Astrocyte (in vitro differentiated cells and primary cell): ENCODE data around the gene CREB5. TPM values are rescaled to one million over a fixed set of nuclear protein-coding genes. Genes with fewer than 3 reads are reported as not detected.

Source experiments
- DNase-seq: peaks from one replicate; pipeline ENCODE4 v3.0.0-alpha.2; 2010; ENCODE audit warnings: low read depth
- FAIRE-seq: peaks from 2 replicates; lab custom pipeline; 2011; peaks lifted over from hg19 to GRCh38; lab: Jason Lieb, UNC
- H2AFZ ChIP-seq: 2 replicates; pipeline ENCODE4 v1.6.0; 2012; ENCODE audit warnings: low read depth, low read length, inconsistent platforms
- H3K27ac ChIP-seq: 2 replicates; pipeline ENCODE4 v1.5.1; 2011; ENCODE audit warnings: low read depth, low read length, inconsistent platforms
- H3K27me3 ChIP-seq: 2 replicates; pipeline ENCODE4 v1.6.0; 2011; ENCODE audit warnings: low read length, inconsistent platforms; ENCODE audit not compliant: insufficient read depth
- H3K36me3 ChIP-seq: 2 replicates; pipeline ENCODE4 v1.5.1; 2011; ENCODE audit warnings: low read length, inconsistent platforms; ENCODE audit not compliant: insufficient read depth
- H3K4me1 ChIP-seq: 2 replicates; pipeline ENCODE4 v1.5.1; 2011; ENCODE audit warnings: low read length, inconsistent platforms; ENCODE audit not compliant: insufficient read depth
- H3K4me2 ChIP-seq: 2 replicates; pipeline ENCODE4 v1.6.0; 2012; ENCODE audit warnings: low read length, inconsistent platforms
- H3K4me3 ChIP-seq: 2 replicates; pipeline ENCODE4 v1.5.1; 2011; ENCODE audit warnings: low read depth, mild to moderate bottlenecking, low read length, inconsistent platforms; ENCODE audit not compliant: insufficient read depth
- H3K79me2 ChIP-seq: 2 replicates; pipeline ENCODE4 v1.6.0; 2012; ENCODE audit warnings: mild to moderate bottlenecking, low read length, inconsistent platforms; ENCODE audit not compliant: insufficient read depth
- H3K9ac ChIP-seq: 2 replicates; pipeline ENCODE4 v1.6.0; 2012; ENCODE audit warnings: mild to moderate bottlenecking, low read length, inconsistent platforms
- H3K9me3 ChIP-seq: 2 replicates; pipeline ENCODE4 v1.5.1; 2012; ENCODE audit warnings: low read depth, mild to moderate bottlenecking, low read length, inconsistent platforms; ENCODE audit not compliant: insufficient read depth
- H4K20me1 ChIP-seq: 2 replicates; pipeline ENCODE4 v1.6.0; 2012; ENCODE audit warnings: low read length, inconsistent platforms; ENCODE audit not compliant: insufficient read depth
- H3K27ac Mint-ChIP-seq: one replicate; pipeline ENCODE4 v1.8.0; 2021; ENCODE audit warnings: mild to moderate bottlenecking, mixed read lengths; ENCODE audit not compliant: unreplicated experiment
- H3K27me3 Mint-ChIP-seq: one replicate; pipeline ENCODE4 v1.8.0; 2021; ENCODE audit warnings: low read depth, mixed read lengths; ENCODE audit not compliant: unreplicated experiment
- H3K36me3 Mint-ChIP-seq: one replicate; pipeline ENCODE4 v1.8.0; 2021; ENCODE audit warnings: low read depth, mixed read lengths; ENCODE audit not compliant: unreplicated experiment
- H3K4me1 Mint-ChIP-seq: one replicate; pipeline ENCODE4 v1.8.0; 2021; ENCODE audit warnings: low read depth, mixed read lengths; ENCODE audit not compliant: unreplicated experiment
- H3K4me3 Mint-ChIP-seq: one replicate; pipeline ENCODE4 v1.8.0; 2021; ENCODE audit warnings: mild to moderate bottlenecking, moderate library complexity, mixed read lengths; ENCODE audit not compliant: unreplicated experiment
- H3K9me3 Mint-ChIP-seq: one replicate; pipeline ENCODE4 v1.8.0; 2021; ENCODE audit warnings: mild to moderate bottlenecking, mixed read lengths; ENCODE audit not compliant: unreplicated experiment
- CTCF ChIP-seq: IDR thresholded peaks from 2 replicates; pipeline ENCODE4 v1.5.1; 2011; ENCODE audit warnings: low read depth, mild to moderate bottlenecking, inconsistent platforms, low read length, moderate library complexity; ENCODE audit not compliant: insufficient read depth
- EZH2 ChIP-seq: IDR thresholded peaks from 2 replicates; pipeline ENCODE4 v1.6.1; 2012; ENCODE audit warnings: mild to moderate bottlenecking, low read length, inconsistent platforms; ENCODE audit not compliant: insufficient read depth
- total RNA-seq: library from RNA; stranded (reverse); gene quantifications from 2 replicates; pipeline ENCODE4 v1.2.1, GENCODE V29; 2021

Gene CREB5
- total RNA-seq, 1 donor from 2014 or later, result 25.4 TPM

DNA sequence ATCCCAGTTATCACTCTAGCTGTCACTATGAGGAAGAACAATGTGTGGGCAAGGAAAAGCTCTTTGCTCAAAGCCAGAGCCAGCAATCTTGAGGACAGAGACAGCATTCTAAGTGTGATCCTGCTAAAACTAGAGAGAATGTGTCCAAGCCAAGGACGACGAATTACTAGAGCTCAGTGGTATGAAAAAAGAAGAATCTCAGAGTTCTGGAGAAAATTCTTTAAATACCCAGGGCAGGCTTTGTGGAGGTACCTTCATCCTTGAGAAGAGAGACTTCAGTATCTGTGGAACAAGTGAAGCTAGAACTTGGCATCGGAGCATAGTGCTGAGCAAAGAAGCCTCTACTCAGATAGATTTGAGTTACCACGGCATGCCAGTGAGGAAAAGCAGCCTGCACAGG, 336.0 kb downstream of the CREB5 start:
- H3K4me3 Mint-ChIP-seq, result no peak overlapping the region
- Histone ChIP-seq H3K79me2 (no peaks in the 10 kb centered on the region), H3K4me1 (peaks cover 6% of the 10 kb centered on the region), H3K27ac (no peak overlapping the region), H2AFZ (no peak overlapping the region), H4K20me1 (peaks cover 6% of the 10 kb centered on the region), H3K9me3 (no peaks in the 10 kb centered on the region), H3K4me2 (no peak overlapping the region), H3K9ac (no peak overlapping the region), H3K36me3 (no peaks in the 10 kb centered on the region), H3K27me3 (no peaks in the 10 kb centered on the region), H3K4me3 (no peak overlapping the region)
- DNase-seq (no peak), FAIRE-seq (no peak)
- H3K9me3 Mint-ChIP-seq, result peaks cover 2% of the 10 kb centered on the region
- H3K36me3 Mint-ChIP-seq, result no peaks in the 10 kb centered on the region
- TF ChIP-seq CTCF (no peak), EZH2 (no peak)
- no peaks in the 10 kb centered on the region for H3K27me3 Mint-ChIP-seq
- peaks cover 56% of the 10 kb centered on the region for H3K4me1 Mint-ChIP-seq
- H3K27ac Mint-ChIP-seq, result peak overlapping the region; percentile 88

- TF ChIP-seq CTCF (no peak), EZH2 (no peak)
- H3K4me3 Mint-ChIP-seq, result peak overlapping the region; percentile 51
- Histone ChIP-seq H4K20me1 (peaks cover 6% of the 10 kb centered on the region), H3K9ac (no peak overlapping the region), H3K9me3 (no peaks in the 10 kb centered on the region), H3K36me3 (no peaks in the 10 kb centered on the region), H3K79me2 (no peaks in the 10 kb centered on the region), H2AFZ (no peak overlapping the region), H3K27me3 (no peaks in the 10 kb centered on the region), H3K4me1 (peaks cover 6% of the 10 kb centered on the region), H3K27ac (no peak overlapping the region), H3K4me2 (no peak overlapping the region), H3K4me3 (no peak overlapping the region)
- peak overlapping the region; percentile 88 for H3K27ac Mint-ChIP-seq
- peak; percentile 60 for DNase-seq
- H3K9me3 Mint-ChIP-seq, result peaks cover 2% of the 10 kb centered on the region
- no peak for FAIRE-seq
- H3K4me1 Mint-ChIP-seq, result peaks cover 62% of the 10 kb centered on the region
- H3K27me3 Mint-ChIP-seq, result no peaks in the 10 kb centered on the region
- no peaks in the 10 kb centered on the region for H3K36me3 Mint-ChIP-seq
Measured at GRCh38 chr7:28748933-28749584, 336.7 kb downstream of the CREB5 start.

- H3K4me1 ChIP-seq, result peaks cover 6% of the 10 kb centered on the region
- Mint-ChIP-seq H3K4me1 (peaks cover 68% of the 10 kb centered on the region), H3K27me3 (no peaks in the 10 kb centered on the region), H3K4me3 (no peak overlapping the region), H3K9me3 (peaks cover 2% of the 10 kb centered on the region), H3K27ac (peak overlapping the region; percentile 88), H3K36me3 (no peaks in the 10 kb centered on the region)
- H3K9ac ChIP-seq, result no peak overlapping the region
- no peaks in the 10 kb centered on the region for H3K9me3 ChIP-seq
- TF ChIP-seq CTCF (no peak), EZH2 (no peak)
- H3K4me2 ChIP-seq, result no peak overlapping the region
- H4K20me1 ChIP-seq, result peaks cover 11% of the 10 kb centered on the region
- no peak overlapping the region for H2AFZ ChIP-seq
- no peaks in the 10 kb centered on the region for H3K36me3 ChIP-seq
- no peak for DNase-seq
- no peak for FAIRE-seq
- no peak overlapping the region for H3K27ac ChIP-seq
- no peaks in the 10 kb centered on the region for H3K79me2 ChIP-seq
- H3K4me3 ChIP-seq, result no peak overlapping the region
- H3K27me3 ChIP-seq, result no peaks in the 10 kb centered on the region
Measured at GRCh38 chr7:28749638-28750037, 337.3 kb downstream of the CREB5 start.
